ENCODE data around the gene SRP68.

GRCh38 chr17:75996665-75997590 is 75.4 kb downstream of the SRP68 start:
- no peak for TF ChIP-seq CTCF (IDR thresholded peaks at IDR 0.05)
- TF ChIP-seq PBX3 (IDR thresholded peaks at IDR 0.05), result no peak
- TF ChIP-seq EP300 (IDR thresholded peaks at IDR 0.05), result no peak
- TF ChIP-seq SMC3 (IDR thresholded peaks at IDR 0.05), result no peak
- TF ChIP-seq TP53 (CRISPR knock-in tag; IDR thresholded peaks at IDR 0.05), result no peak
- no peak for TF ChIP-seq RAD21 (conservative IDR thresholded peaks at IDR 0.05 in 1 of 2, IDR thresholded peaks at IDR 0.05 in 1 of 2)
- no peak for TF ChIP-seq POLR2A (IDR thresholded peaks at IDR 0.05; ENCODE audit: low read length)
- no peak for TF ChIP-seq NR3C1 (IDR thresholded peaks at IDR 0.05)
- TF ChIP-seq PHF8 (IDR thresholded peaks at IDR 0.05; ENCODE audit: borderline replicate concordance, low read depth), result no peak
- no peak for TF ChIP-seq EHMT2 (IDR thresholded peaks at IDR 0.05; ENCODE audit: low read depth)
- TF ChIP-seq MYC (IDR thresholded peaks at IDR 0.05; ENCODE audit: borderline replicate concordance, low read length), result no peak
- no peak for TF ChIP-seq CBX2 (IDR thresholded peaks at IDR 0.05; ENCODE audit: borderline replicate concordance, low read depth)
- TF ChIP-seq BCL3 (IDR thresholded peaks at IDR 0.05), result no peak
- TF ChIP-seq BHLHE40 (IDR thresholded peaks at IDR 0.05; ENCODE audit: low read depth, low read length), result no peak

Measured in A549 (cell line).